ENCODE measurements around the gene POLD3. TPM values are rescaled to one million over a fixed set of nuclear protein-coding genes. Genes with fewer than 3 reads are reported as not detected.
"Not testable (repeated sequence)": the region's sequence is repeated elsewhere in the genome, so short reads cannot be mapped to it uniquely, and the experiment has no call there.

Gene POLD3
- total RNA-seq, 1 experiment from 2014 or later, result 24.5 TPM

DNA sequence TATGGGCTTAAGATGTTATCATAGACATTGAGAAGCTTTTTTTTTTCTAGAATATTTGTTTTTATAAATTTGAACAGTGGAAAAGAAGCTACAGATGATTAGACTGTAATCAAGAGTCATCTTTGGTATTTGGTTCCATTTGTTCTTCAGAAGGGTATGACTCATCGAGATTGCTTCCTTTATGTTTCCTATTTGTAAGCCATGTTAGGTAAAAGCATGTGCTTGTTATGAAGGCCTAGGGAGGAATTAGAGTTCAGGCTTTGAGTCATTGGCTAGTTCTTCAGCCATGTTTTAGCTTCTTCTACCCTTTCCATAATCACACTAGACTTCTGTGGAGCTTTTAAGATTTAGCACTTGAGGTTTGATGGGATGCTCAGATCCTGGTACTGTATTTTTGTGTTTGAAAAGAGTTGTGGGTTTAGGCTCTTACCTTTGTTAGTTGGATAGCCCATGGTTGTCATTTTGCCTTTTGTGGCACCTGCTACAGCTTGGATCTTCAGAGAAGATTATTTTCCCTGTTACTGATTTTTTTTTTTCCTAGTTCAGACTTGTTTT lies 44.3 kb downstream of the POLD3 start:
- peak; percentile 87 for DNase-seq (ENCODE audit: low read depth)

DNA sequence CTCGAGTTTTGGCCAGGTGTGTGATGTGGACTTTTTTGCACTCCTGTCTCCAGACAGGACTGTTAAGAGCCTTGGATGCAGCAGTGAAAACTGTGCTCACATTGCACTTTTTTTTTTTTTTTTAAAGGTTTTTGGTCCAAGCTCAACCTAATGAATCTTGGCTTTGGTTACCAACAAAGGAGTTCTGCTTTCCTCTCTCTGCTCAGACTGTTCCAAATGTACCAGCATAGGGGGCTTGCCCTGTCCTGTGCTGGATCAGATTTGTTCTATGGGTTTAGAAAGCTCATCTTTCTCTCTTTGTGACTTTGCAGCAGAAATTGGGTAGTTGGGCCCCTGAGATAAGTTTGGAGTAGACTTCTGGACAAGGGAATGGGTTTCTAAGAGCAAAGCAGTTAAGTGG lies 45.3 kb downstream of the POLD3 start:
- DNase-seq (ENCODE audit: low read depth), result no peak

DNA sequence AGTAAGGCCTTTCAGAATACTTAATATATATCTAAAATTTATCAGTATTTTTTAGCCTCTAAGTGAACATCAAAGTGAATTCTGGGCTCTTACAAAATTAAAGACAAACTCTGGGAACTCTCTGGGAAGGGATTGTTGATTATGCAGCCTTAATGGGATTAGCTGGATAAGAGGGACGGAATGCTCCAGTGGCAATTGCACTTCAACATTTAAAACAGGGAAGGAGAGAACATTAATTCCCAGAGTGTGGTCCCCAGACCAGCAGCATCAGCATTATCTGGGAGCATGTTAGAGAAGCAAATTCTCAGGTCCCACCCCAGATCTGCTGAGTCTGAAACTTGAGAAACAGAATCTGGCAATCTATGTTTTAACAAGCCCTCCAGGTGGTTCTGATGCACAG lies 46.5 kb downstream of the POLD3 start:
- DNase-seq (ENCODE audit: low read depth), result no peak

DNA sequence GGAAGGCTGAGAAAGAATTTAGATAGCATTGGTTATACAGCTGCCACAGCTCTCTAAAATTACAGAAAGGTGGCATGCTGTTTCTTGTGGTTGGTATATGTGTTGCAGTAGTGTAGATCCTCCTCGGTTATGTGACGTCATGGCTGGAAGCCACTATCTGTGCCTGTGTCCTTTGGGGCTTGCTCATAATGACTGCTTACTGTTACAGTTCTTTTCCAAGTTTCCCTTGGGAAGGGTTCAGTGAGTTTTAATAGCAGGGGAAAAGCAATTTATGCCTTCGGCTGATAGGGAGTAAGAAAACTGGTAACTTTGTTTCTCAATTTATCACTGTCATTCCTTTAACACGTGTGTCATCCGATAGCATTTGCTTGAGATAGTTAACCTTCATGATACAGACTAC lies 47.2 kb downstream of the POLD3 start:
- no peak for DNase-seq (ENCODE audit: low read depth)

DNA sequence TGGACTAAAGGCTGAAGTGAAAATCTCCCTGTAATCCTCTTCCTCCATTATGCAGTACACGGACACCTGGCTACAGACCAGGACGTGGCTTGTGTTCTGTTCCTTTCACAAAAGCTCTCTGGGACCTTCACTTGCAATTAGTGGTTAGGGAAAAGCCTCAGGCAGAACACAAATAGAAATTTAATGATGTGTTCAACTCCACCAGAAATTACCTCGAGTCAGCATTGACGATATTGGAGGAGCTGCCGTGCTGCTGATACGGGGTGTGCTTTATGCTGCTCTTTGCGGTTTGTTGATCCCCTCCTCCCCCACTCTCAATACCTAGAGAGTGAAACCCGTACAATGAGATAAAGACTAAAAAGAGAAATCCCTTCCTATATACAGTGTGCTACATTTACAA lies 48.9 kb downstream of the POLD3 start:
- no peak for DNase-seq (ENCODE audit: low read depth)

DNA sequence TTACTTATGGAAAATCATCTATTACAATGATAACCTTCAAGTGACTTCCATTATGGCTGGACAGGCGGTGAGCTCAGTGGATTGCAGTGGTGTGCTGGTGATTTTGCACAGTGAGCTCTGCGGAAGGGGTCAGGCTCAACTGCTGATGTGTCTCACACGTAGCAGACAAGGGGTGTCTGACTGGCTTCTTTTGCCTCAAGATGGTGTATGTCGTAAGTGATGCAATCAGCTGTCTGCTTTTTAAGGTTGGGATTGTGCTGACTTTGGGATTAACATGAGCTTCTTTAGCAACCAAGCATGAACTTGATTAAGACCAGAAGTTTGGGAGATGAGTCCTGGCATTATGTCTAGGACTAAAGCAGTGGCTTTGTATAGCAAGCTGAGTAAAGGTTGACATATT lies 49.5 kb downstream of the POLD3 start:
- DNase-seq (ENCODE audit: low read depth), result no peak

DNA sequence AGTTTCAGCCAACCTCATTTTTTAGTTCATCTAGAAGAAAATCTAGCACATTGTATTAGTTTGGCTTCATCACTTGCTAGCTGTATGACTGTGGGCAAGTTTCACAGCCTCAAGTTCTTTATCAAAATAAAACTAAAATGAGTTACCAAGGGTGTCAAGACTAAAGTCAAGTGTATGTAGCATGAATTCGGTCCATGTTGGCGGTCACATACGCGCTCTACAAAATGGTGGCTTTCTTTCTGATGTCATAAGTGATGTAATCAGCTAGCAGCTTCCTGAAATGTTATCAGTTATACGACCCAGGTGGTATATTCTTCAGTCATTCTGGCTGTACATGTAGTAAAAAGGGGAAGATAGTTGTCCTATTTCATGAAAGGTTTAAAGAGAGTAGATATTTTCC lies 50.5 kb downstream of the POLD3 start:
- DNase-seq (ENCODE audit: low read depth), result no peak

DNA sequence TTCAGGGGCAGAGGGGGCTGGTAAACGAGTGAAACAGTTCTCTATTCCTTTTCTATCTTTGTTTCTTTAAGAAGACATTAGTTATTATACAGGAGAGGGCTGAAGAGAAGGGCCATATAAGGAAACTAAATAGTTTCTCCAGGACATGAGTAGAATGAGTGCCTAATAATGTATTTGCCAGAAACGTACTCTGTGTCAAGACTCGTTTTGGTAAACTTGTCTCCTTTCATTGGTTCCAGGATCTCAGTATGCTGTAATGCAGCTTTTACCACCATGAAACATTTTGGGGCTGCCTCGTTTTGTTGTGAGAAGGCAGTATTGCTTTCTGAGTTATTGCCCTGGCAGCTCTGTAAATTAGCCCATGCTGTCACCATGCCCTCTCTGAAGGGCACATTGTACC lies 51.7 kb downstream of the POLD3 start:
- no peak for DNase-seq (ENCODE audit: low read depth)

DNA sequence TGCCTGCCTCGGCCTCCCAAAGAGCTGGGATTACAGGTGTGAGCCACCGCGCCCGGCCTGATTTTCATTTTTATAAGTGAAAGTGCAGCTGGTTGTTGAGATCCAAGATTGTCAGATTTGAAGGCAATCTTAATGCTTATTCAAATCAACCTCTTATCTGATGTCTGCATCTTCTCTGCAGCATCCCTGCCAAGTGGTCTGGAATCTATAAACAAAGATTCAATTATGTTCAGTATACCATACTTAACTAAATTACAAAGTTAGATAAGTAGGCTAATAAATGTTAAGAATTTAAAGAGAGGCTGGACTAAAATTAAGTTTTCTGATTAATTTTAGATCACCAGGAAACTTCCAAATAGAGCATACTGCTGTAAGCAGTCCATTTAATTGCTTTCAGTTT lies 53.8 kb downstream of the POLD3 start:
- DNase-seq (ENCODE audit: low read depth), result no peak

DNA sequence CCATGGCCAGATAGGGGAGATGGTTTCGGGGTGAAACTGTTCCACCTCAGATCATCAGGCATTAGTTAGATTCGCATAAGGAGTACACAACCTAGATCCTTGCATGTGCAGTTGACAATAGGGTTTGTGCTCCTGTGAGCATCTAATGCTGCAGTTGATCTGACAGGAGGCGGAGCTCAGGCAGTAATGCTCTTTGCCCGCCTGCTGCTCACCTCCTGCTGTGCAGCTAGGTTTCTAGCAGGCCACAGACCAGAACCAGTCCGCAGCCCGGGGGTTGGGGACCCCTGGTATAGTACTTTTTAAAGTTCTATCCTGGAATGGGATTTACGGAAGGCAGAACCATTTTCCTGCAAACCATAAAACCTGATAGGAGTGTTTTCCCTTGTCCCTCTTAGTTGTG lies 54.6 kb downstream of the POLD3 start:
- DNase-seq (ENCODE audit: low read depth), result no peak

DNA sequence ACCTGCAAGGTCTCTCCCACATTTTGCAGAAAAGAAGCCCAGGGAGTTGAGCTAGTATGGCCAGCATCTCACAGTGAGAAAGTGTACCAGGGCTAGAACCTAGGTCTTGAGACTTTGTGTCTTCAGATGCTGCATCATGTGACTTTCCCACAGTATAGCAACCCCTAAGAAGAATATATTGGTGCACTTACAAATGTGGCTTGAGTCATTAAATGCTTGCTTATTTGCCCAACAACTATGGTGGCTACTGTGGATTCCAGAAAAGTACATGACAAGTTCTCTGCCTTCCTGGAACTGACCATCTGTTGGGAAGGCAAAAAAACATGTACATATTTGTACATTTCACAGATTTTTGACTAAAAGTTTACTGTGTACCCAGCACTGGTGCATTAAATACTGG lies 55.0 kb downstream of the POLD3 start:
- DNase-seq (ENCODE audit: low read depth), result peak; percentile 31

DNA sequence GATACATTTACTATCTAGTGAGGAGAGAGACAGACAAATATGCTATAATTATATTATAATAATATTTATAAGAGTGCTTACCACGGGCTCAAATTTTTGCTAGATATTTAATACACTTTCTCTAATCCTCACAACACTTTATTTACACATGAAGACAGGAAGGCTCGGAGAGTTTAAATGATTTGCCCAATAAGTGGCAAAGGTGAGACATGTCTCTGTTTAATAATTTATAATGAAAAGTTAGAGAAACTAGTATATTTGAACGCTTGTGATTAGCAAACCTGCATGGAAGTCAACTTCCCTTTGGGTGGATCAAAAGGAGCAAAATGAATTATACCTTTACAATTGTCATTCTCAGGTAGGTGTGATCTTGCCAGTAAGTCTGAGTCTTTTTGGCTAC lies 55.4 kb downstream of the POLD3 start:
- no peak for DNase-seq (ENCODE audit: low read depth)

DNA sequence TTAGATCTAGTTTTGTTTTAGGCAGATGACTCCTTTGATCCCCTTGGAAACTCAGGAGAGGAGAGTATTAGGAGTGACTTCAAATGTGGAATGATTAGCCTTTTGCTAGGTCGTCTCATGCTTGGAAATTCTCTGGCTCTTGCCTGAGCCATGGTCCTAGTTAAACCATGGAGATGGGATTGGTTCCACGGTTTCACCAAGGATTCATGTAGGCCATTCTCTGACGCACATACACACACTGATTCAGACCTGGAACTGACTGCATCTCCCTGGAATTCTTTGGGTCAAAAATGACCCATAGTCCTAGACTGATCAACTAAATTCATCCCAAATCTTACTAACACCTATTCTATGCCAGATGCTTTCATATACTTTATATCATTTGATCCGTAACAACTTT lies 56.5 kb downstream of the POLD3 start:
- no peak for DNase-seq (ENCODE audit: low read depth)

DNA sequence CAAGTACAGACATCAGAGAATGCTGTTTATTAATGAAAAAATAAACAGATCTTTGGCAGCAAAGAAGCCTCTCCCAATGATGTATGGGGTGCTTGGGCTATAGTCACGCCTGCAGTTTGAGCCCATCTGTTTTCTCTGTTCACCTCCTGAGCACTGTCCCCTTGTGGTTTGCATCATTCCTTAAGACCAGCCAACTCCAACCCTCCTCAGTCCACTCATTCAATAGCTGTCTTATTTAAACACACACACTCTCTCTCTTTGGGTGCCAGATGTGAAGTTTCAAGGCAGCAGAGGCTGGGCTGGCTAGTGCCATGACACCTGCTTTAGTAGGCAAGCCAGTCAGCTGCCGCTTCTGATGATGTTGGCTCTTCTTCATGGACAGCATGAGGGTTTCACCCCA lies 58.1 kb downstream of the POLD3 start:
- peak; percentile 49 for DNase-seq (ENCODE audit: low read depth)

DNA sequence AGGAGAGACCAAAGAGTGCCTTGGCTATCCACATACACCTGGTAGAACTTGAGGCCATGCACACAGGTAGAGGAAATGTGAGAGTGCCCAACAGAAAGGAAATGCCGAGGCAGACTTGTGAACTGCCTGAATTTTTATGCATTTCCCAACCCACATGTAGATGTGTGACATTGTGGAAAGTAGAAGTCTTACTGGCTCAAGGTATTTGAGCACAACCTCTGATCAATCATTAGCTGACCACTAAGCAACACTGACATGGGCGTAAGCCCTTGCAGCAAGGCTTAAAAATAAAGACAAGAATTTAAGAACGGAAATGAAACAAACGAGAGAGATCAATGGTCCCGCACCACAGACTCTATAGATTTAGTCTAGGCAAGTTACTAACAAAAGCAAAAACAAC lies 62.6 kb downstream of the POLD3 start:
- no peak for DNase-seq (ENCODE audit: low read depth)

DNA sequence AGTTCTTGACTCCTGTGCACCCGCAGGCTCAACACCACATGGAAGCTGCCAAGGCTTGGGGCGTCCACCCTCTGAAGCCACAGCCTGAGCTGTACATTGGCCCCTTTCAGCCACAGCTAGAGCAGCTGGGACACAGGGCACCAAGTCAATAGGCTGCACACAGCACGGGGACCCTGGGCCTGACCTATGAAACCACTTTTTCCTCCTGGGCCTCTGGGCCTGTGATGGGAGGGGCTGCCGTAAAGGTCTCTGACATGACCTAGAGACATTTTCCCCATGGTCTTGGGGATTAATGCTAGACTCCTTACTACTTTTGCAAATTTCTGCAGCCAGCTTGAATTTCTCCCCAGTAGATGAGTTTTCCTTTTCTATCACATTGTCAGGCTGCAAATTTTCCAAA lies 66.7 kb downstream of the POLD3 start:
- not testable (repeated sequence) for DNase-seq (ENCODE audit: low read depth)

DNA sequence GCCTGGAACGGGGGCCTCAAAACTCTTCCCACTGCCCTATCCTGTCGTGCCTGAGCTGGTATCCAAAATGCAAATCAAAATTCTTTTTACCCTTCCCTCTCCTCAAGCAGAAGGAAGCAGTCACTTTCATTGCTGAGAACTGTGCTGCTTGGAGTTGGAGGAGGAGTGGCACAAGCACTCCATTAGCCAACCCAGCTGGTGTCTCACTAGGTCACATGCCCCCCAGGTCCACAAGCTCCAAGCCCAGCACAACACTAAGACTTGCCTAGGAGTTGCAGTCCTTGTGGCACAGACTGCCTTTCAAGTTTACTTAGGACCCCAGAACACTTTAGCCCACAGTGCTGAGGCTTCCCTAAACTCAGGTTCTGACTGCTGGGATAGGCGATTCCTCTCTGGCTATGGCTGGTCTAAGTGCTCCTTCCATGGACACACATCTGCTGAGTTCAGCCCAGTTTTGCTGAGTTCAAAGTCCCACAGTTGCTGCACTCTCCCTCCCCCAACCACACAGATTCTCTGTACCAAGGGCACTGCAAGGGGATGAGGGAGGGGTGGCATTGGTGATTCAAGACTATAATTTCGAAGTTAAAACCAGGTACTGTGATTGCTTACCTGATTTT lies 70.2 kb downstream of the POLD3 start:
- DNase-seq (ENCODE audit: low read depth), result no peak

DNA sequence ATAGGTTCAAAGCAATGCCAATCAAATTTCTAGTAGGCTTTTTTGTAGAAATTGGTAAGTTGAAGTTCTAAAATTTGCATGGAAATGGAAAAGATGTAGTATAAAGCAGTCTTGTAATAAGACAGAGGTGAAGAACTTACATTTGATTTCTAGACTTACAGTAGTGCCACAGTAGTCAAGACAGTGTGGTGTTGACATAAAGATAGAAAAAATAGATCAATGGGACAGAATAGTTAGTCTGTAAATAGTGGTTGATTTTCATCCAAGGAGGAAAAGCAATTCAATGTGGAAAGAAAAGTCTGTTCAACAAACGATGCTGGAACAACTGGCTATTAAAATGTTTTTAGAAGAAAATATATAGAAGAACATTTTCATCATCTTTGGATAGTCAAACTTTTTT lies 70.9 kb downstream of the POLD3 start:
- DNase-seq (ENCODE audit: low read depth), result no peak

DNA sequence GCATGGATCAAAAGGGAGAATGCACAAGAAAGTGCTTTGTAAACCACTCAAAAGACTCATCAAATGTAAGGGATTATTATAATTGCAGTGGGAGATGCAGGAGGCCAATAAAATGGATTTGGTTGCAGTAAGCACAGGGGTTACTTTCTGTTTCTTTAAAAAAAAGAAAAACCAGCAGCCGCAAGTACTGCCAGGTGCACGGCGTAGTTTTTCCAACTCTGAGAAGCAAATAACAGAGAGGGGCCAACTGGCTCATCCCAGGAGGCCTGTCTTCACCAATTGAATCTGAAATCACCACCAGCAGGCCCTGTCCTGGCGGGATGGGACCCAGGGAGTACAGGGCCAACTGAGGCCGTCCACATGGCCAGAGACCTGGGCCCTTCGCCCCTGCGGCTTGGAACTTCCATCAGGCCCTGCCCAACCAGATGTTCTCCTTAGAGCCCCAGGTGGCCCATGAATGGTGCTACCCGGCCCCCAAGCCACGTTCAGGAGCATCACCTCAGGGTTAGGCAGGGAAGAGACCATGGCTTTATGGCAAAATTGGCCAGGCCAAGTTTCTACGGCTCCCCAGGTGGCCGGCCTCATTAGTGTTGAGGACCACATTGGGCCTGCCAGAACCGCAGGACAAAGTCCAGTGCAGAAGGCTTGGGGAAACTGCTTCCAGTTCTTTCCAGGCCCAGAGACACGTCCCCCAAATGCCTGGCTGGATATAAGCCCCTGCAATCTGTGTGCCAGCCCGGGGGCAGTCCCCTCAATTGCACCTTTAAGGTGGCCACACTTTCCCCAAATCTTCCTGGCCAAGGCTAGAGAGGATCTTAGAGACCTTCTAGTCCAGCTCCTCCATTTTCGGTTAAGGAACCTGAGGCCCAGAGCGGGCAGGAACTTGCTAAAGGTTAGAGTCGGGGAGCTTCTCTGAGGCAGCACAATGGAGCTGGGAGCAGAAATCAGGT lies 77.1 kb downstream of the POLD3 start:
- no peak for DNase-seq (ENCODE audit: low read depth)

DNA sequence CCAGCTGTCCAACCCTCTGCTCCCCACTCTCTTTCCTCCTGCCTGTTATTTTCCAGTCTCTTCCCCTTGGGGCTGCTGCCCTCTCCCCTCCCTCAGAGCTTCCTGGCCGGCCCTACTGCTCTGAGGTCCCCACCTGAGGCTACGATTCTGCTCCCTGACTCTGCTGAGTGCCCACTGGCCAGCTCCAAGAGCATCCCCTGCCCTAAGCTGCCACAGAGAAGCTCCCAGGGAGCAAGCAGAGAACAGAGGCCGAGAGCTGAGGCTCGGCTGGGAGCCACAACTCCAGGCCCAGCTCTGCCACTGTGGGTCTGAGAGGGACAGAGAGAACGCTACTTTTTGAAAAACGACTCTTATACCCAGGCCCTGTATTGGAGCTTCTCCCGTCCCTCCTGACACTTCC lies 77.8 kb downstream of the POLD3 start:
- DNase-seq (ENCODE audit: low read depth), result no peak

DNA sequence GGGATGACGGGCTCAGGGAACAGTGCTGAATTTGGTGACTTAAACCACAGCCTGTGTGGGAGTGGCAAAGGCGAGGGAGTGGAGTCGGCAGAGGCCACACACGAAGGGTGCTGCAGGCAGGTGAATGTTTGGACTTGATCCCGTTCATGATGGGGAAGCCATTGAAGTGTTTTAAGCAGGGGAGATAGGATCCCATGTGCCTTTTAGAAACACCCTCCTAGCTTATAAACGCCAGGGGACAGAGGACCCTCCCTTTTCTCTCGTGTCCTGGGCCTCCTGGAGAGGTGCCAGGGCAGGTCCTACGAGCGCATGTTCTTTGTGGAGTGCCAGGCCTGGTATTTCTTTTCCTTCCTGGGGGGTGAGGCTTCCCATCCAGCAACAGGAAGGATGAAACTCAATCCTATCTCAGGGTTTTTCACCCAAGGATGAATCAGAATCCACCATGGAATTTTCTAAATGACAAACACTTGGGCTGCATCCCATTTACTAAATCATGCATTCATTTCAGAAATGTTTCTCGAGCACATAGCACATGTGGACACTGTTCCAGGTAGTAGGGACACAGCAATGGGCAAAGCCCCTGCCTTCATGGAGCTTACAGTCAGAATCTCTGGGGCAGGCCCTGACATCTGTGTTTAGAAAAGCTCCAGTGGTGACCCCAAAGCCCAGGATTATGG lies 79.3 kb downstream of the POLD3 start:
- peak; percentile 81 for DNase-seq (ENCODE audit: low read depth)

DNA sequence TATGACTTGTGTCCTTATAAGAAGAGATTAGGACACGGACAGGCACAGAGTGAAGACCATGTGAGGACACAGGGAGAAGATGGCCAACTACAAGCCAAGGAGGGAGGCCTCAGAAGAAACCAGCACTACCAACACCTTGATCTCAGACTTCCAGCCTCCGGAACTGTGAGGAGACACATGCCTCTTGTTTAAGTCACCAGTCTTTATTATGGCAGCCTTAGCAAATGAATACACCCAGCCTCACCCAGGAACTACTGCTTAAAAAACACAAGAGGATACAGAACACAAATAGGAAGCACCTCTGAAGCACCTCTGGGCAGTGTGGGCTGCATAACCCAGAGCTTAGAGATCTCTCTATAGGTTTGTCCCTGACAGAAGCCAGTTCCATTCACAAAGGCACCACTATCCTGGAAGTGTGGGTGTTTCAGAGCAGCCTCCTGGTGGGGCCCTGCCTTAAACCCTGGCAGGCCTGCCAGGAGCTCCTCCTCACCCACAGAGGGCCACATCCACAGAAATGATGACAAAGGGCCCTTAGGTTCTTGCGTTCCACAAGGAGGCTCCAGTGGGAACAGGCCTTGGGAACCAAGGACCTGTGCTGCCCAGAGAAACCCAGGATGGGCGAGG lies 80.1 kb downstream of the POLD3 start:
- DNase-seq (ENCODE audit: low read depth), result no peak
